Measurements from ENCODE around the gene PLD5. TPM values are rescaled to one million over a fixed set of nuclear protein-coding genes. Genes with fewer than 3 reads are reported as not detected.
A peak's percentile ranks its signal among the peaks of the same experiment; 100 is the strongest.
"Not testable (repeated sequence)": the region's sequence is repeated elsewhere in the genome, so short reads cannot be mapped to it uniquely, and the experiment has no call there.

The PLD5 gene
- polyA plus RNA-seq, 3 donors, result not detected

DNA sequence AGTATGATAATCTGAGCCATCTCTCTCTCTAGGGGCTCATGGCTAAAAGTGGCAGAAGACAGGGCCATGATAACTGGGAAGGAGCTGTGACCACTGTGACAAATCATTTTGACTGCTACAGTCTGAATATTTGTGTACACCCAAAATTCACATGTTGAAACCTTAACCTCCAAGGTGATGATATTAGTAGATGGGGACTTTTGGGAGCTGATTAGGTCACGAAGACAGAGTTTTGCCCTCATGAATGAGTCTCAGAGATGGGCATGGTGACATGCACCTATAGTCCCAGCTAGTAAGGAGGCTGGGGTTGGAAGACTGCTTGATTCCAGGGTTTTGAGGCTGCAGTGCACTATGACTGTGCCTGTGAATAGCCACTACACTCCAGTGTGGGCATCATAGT, 174.9 kb downstream of the PLD5 start:
- no peak for TF ChIP-seq CTCF (IDR thresholded peaks at IDR 0.05)
- Mint-ChIP-seq H3K27ac (no peak overlapping the region), H3K4me1 (no peaks in the 10 kb centered on the region), H3K9me3 (peaks cover 0 to 11% (median 4%) of the 10 kb centered on the region in 7 donors), H3K4me3 (no peak overlapping the region), H3K27me3 (ENCODE audit: low read depth in 3 of 3) (peaks cover 0 to 2% (median 1%) of the 10 kb centered on the region in 3 donors), H3K36me3 (no peaks in the 10 kb centered on the region)
- H4K20me1 ChIP-seq (ENCODE audit: insufficient read depth, low read length), result no peaks in the 10 kb centered on the region
- H3K9ac ChIP-seq (ENCODE audit: insufficient read depth, low read length, poor library complexity, severe bottlenecking), result no peak overlapping the region
- H3K4me1 ChIP-seq (ENCODE audit: control insufficient read depth in 1 of 2, insufficient read depth in 2 of 2, low read length in 2 of 2), result no peaks in the 10 kb centered on the region
- no peak overlapping the region for H2AFZ ChIP-seq (ENCODE audit: insufficient read depth, low read depth, low read length, poor library complexity, severe bottlenecking)
- no peak for DNase-seq
- no peaks in the 10 kb centered on the region for H3K79me2 ChIP-seq (ENCODE audit: insufficient read depth, low read length)
- no peak overlapping the region for H3K4me3 ChIP-seq (replicated peaks in 1 of 3; ENCODE audit: low read depth in 2 of 3, low read length in 3 of 3)
- no peak overlapping the region for H3K4me2 ChIP-seq (replicated peaks; ENCODE audit: extremely low read depth, low read length, poor library complexity, severe bottlenecking)
- intact Hi-C loops (cut with micrococcal nuclease), result no loop called here
- H3K27me3 ChIP-seq (ENCODE audit: control insufficient read depth in 2 of 2, insufficient read depth in 2 of 2, low read length in 2 of 2), result no peaks in the 10 kb centered on the region
- H3K9me3 ChIP-seq (replicated peaks in 1 of 2; ENCODE audit: control insufficient read depth in 1 of 2, insufficient read depth in 1 of 2, low read length in 2 of 2), result peaks cover 0 to 4% of the 10 kb centered on the region in 2 donors
- no CpG with 5 or more reads among the region's 1 CpG for WGBS (ENCODE audit: insufficient coverage)
- no peaks in the 10 kb centered on the region for H3K36me3 ChIP-seq (replicated peaks in 1 of 2; ENCODE audit: control insufficient read depth in 1 of 2, insufficient read depth in 2 of 2, low read length in 2 of 2)
- no peak overlapping the region for H3K27ac ChIP-seq (ENCODE audit: low read depth in 1 of 2, low read length in 2 of 2)

DNA sequence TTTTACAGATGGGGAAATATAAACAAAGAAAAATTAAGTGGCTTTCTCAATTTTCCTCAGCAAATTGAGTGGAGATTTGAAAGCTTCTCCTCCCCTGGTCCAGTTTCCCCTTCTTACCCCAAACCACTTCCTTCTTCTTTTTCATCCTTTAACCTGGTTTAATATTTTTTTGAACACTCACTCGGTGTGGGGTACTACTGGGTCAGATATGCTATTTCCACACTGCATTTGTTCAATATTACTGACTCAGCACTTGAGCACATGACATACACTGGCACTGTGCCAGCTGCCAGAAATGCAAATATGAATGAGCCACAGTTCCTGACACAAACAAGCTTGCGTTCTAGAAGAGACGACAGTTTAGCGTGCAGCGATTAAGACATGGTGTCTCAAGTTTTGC, 193.6 kb downstream of the PLD5 start:
- H4K20me1 ChIP-seq (ENCODE audit: insufficient read depth, low read length); H3K9me3 ChIP-seq (replicated peaks in 1 of 2; ENCODE audit: control insufficient read depth in 1 of 2, insufficient read depth in 1 of 2, low read length in 2 of 2); H3K27me3 Mint-ChIP-seq (ENCODE audit: low read depth in 3 of 3); H3K27me3 ChIP-seq (ENCODE audit: control insufficient read depth in 2 of 2, insufficient read depth in 2 of 2, low read length in 2 of 2); H3K4me2 ChIP-seq (replicated peaks; ENCODE audit: extremely low read depth, low read length, poor library complexity, severe bottlenecking); H3K79me2 ChIP-seq (ENCODE audit: insufficient read depth, low read length); H2AFZ ChIP-seq (ENCODE audit: insufficient read depth, low read depth, low read length, poor library complexity, severe bottlenecking); H3K9ac ChIP-seq (ENCODE audit: insufficient read depth, low read length, poor library complexity, severe bottlenecking); H3K36me3 ChIP-seq (replicated peaks in 1 of 2; ENCODE audit: control insufficient read depth in 1 of 2, insufficient read depth in 2 of 2, low read length in 2 of 2); H3K36me3 Mint-ChIP-seq; intact Hi-C loops (cut with micrococcal nuclease); H3K4me3 Mint-ChIP-seq; H3K27ac ChIP-seq (ENCODE audit: low read depth in 1 of 2, low read length in 2 of 2); H3K4me1 ChIP-seq (ENCODE audit: control insufficient read depth in 1 of 2, insufficient read depth in 2 of 2, low read length in 2 of 2); H3K4me3 ChIP-seq (replicated peaks in 1 of 3; ENCODE audit: low read depth in 2 of 3, low read length in 3 of 3): not testable (repeated sequence)
- peaks cover 0 to 20% (median 1%) of the 10 kb centered on the region in 7 donors for H3K9me3 Mint-ChIP-seq
- H3K4me1 Mint-ChIP-seq, result peaks cover 10% of the 10 kb centered on the region
- peak overlapping the region in 1 of 7 donors; percentile 14 for H3K27ac Mint-ChIP-seq
- DNase-seq, result peak in 2 of 3 donors; percentile 0 to 11
- WGBS (ENCODE audit: insufficient coverage), result 24% methylated on average over 5 of the region's 5 CpGs

- intact Hi-C loops (cut with micrococcal nuclease); DNase-seq; H3K36me3 Mint-ChIP-seq; H3K9ac ChIP-seq (ENCODE audit: insufficient read depth, low read length, poor library complexity, severe bottlenecking); H3K4me3 ChIP-seq (replicated peaks in 1 of 3; ENCODE audit: low read depth in 2 of 3, low read length in 3 of 3); H3K4me1 ChIP-seq (ENCODE audit: control insufficient read depth in 1 of 2, insufficient read depth in 2 of 2, low read length in 2 of 2); H3K79me2 ChIP-seq (ENCODE audit: insufficient read depth, low read length); H3K36me3 ChIP-seq (replicated peaks in 1 of 2; ENCODE audit: control insufficient read depth in 1 of 2, insufficient read depth in 2 of 2, low read length in 2 of 2); H3K4me2 ChIP-seq (replicated peaks; ENCODE audit: extremely low read depth, low read length, poor library complexity, severe bottlenecking); H2AFZ ChIP-seq (ENCODE audit: insufficient read depth, low read depth, low read length, poor library complexity, severe bottlenecking); H3K27ac Mint-ChIP-seq; H4K20me1 ChIP-seq (ENCODE audit: insufficient read depth, low read length); H3K9me3 ChIP-seq (replicated peaks in 1 of 2; ENCODE audit: control insufficient read depth in 1 of 2, insufficient read depth in 1 of 2, low read length in 2 of 2); H3K27me3 Mint-ChIP-seq (ENCODE audit: low read depth in 3 of 3); H3K4me3 Mint-ChIP-seq; H3K27me3 ChIP-seq (ENCODE audit: control insufficient read depth in 2 of 2, insufficient read depth in 2 of 2, low read length in 2 of 2); H3K27ac ChIP-seq (ENCODE audit: low read depth in 1 of 2, low read length in 2 of 2): not testable (repeated sequence)
- Mint-ChIP-seq H3K9me3 (peaks cover 0 to 19% (median 2%) of the 10 kb centered on the region in 7 donors), H3K4me1 (peaks cover 10% of the 10 kb centered on the region)
Measured at GRCh38 chr1:242327381-242327780, 197.1 kb downstream of the PLD5 start.

- H3K79me2 ChIP-seq (ENCODE audit: insufficient read depth, low read length); DNase-seq; H3K4me3 Mint-ChIP-seq; H3K27me3 ChIP-seq (ENCODE audit: control insufficient read depth in 2 of 2, insufficient read depth in 2 of 2, low read length in 2 of 2); H3K36me3 ChIP-seq (replicated peaks in 1 of 2; ENCODE audit: control insufficient read depth in 1 of 2, insufficient read depth in 2 of 2, low read length in 2 of 2); H3K9ac ChIP-seq (ENCODE audit: insufficient read depth, low read length, poor library complexity, severe bottlenecking); H3K4me1 Mint-ChIP-seq; H3K27me3 Mint-ChIP-seq (ENCODE audit: low read depth in 3 of 3); H2AFZ ChIP-seq (ENCODE audit: insufficient read depth, low read depth, low read length, poor library complexity, severe bottlenecking); H3K27ac Mint-ChIP-seq; intact Hi-C loops (cut with micrococcal nuclease); H3K9me3 ChIP-seq (replicated peaks in 1 of 2; ENCODE audit: control insufficient read depth in 1 of 2, insufficient read depth in 1 of 2, low read length in 2 of 2); H4K20me1 ChIP-seq (ENCODE audit: insufficient read depth, low read length); H3K27ac ChIP-seq (ENCODE audit: low read depth in 1 of 2, low read length in 2 of 2); H3K4me3 ChIP-seq (replicated peaks in 1 of 3; ENCODE audit: low read depth in 2 of 3, low read length in 3 of 3); H3K36me3 Mint-ChIP-seq; H3K4me1 ChIP-seq (ENCODE audit: control insufficient read depth in 1 of 2, insufficient read depth in 2 of 2, low read length in 2 of 2); H3K4me2 ChIP-seq (replicated peaks; ENCODE audit: extremely low read depth, low read length, poor library complexity, severe bottlenecking): not testable (repeated sequence)
- WGBS (ENCODE audit: insufficient coverage), result no CpG with 5 or more reads among the region's 7 CpGs
- peaks cover 3 to 15% (median 9%) of the 10 kb centered on the region in 7 donors for H3K9me3 Mint-ChIP-seq
Measured at GRCh38 chr1:242321981-242322380, 202.5 kb downstream of the PLD5 start.
